GM15510 (cell line): ENCODE measurements around the gene CLNK.

ENCODE experiments used
- POLR2A ChIP-seq: IDR thresholded peaks from 3 replicates; pipeline ENCODE4 v1.6.1; 2011; ENCODE audit warnings: borderline replicate concordance; ENCODE audit not compliant: insufficient read length; ENCODE audit errors: extremely low read depth

The CLNK gene

DNA sequence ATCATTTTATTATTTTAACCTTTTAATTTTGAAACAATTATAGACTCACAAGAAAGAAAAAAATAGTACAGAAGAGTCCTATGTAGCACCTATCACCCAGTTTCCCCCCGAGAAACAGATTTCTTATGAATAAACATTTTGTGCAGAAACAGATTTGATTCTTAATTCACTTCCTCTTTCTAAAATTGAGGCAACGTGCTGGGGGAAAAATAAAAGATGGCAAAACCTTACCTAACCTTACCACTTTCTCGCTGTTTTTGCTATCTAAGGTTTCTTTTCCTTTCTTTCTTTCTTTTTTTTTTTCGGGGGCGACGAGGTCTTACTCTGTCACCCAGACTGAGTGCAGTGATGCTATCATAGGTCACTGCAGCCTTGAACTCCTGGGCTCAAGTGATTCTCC is 4.3 kb upstream of the CLNK start:
- TF ChIP-seq POLR2A = no peak

DNA sequence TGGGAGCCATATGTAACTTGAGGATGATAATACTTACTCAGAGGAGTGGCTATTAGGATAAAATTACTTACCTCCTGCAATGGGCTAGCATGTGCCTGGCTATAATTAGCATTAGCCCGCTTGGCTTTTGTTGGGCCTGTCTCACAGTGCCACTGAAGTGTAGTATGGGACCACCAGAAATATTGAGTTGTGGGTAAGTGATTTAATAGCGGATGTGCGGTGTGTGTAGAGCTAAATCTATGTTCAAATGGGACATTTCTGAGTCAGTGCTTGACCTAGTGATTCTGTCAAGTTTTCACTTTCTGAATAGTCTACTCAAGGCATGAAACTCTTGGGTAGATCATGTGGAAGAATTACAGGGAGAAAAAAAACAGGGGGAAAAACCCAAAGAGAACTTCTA is 3.5 kb upstream of the CLNK start:
- TF ChIP-seq POLR2A = no peak

DNA sequence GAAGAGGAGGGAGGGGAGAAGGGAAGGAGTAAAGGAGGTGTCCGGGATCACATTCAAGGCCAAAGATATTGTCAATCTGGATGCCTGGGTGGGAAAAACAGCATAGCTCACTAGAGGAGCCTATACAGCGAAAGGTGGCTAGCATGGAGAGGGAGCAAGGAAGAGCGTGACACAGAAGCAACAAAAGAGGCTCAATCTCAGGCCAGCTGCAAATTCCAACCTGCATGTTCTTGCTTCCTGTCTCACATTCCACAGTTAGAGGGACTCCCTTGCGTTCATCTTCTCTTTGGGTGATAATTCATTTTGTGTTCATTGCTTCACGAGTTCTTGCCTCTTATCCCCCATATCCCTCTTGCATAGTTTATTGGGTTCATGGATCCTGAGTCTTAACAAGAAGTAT is 3.0 kb upstream of the CLNK start:
- TF ChIP-seq POLR2A = no peak

DNA sequence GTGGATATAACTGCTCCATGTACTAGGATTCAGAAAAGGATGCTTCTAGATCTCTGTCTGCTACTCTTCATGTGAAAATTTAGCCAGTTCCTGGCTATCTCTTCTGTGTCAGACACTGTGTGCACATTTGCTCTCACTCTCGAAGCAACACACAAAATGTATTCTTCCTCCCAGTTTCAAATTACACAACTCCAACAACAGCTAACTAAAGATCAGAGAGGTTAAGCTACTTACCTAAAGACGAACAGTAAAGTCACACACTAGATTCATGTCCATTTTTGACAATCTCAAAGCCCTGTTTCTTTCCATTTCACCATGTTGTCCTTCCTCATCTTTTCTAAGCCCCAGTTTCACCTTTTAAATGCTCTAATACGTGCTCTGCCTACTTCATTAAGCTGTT is 2.2 kb downstream of the CLNK start:
- no peak for TF ChIP-seq POLR2A

DNA sequence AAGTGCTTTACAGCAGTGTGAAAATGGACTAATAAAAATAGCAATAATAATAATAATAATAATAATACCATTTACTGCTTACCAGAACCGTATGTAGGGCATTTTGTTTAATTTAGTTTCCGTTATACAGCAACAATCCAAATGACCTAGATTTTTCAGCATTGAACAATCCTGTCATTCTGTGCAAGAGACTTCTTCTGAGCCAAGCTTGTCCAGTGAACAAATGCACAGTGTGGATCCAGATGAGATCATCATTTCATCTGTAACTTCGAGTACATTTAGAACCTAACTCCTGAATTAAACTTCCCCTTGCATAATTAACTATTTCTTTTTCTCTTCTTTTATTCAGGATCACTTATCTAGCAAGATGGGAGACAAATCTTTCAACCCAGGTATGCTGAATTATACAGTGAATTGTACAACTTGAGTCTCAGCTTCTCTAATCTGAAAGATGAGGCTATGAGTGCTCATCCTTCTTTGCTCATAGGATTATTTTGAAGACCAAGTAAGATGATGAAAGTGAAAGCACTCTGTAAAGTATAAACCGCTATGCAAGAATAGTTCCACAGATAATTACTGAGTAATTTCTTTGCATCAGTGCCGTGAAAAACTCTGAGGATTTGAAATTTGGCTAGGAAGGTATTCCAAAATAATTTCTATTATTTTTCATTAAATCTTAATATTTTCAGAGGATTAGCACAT is 6.6 kb downstream of the CLNK start:
- TF ChIP-seq POLR2A = no peak

DNA sequence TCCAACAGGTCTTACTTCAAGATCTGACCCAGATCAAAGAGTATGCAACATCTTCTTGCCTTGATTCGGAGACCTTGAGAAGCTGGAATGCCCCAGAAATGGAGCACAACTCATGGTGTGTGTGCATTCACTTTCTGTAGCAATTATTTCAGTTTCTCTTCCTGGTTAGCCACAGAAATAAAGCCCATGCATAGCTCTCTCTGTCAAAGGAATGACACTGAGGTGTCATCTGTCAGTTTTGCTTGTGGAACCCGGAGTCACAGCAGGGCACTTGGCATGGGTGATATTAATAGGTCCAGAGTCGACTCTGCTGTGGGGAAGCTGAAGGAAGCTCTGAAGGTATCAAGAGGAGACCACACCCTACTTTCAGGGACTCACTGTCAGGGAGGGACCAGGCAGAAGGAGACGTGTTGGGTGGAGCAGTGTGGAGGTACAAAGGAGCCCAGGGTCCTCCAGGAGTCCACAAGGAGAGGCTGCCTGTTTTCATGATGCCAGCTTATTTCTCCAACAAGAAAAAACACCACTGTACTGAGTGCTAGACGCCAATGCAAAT is 10.7 kb downstream of the CLNK start:
- TF ChIP-seq POLR2A = no peak

DNA sequence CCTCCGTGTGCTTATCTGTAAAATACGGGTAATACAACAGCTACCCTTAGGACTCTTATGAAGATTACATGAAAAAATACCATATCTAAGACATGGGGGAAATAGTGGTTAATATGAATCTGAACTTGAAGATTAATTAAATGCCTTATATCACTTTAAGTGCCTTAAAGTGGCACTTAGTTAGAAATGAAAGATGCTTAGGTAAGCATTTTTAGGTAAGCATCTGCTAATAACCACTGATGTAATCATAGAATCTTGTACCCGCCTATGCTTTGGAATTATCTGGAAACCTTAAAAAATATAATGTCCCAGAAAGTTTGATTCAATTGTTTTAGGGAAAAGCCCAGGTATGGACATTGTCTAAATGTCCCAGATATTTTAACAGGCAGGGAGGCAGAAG is 12.2 kb downstream of the CLNK start:
- no peak for TF ChIP-seq POLR2A

DNA sequence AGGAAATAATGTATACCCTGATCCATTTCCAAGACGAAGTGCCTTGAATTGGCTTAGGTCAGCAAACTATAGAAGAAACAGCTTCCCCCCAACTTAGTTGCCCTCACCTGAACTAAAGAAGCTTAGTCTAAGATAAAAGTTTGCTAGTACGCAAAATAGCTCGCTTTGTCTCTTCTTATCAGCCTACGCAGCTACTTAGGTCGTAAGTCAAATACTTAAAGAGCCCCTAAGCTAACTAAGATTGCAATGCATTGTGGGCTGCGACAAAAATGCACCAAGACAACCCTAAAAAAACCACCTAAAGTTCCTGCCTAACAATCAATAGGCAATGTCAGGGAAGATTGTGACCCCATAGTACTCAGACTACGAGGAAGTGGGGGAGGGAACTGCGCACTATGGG is 12.8 kb downstream of the CLNK start:
- no peak for TF ChIP-seq POLR2A

DNA sequence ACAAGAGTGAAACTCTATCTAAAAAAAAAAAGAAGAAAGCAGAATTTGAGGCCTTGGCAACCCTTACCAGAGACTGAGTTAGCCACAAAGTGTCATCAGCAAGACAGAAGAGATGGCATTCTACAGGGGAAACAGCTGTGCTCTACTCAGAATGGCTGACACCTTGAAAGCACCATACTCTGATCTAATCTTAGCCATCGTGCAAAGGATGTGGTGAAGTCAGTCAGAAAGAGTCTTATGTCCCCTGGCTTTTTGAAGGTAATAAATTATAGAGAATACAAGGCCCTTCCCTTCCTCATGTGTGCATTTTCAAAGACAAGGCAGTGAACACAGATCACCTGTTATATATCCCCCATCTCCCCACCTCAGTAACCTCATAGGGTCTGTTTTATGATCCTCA is 13.2 kb downstream of the CLNK start:
- TF ChIP-seq POLR2A = no peak

DNA sequence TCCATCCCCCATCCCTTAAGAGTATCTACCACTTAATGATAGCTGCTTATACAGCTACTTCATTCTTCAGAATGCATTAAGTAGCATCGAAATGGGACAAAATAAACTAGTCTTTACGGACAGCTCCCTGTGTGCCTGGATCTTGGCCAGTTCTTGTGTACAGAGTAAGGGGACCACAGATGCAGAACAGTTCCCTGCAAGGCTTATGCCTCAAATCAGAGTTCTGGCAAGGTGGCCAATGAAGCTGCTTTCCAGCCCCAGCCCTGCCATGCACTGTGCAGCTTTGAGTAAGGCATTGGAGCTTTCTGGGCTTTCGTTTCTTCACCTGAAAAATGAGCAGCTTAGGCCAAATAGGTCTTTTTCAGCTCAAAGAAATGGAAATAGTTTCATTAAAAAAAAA is 14.2 kb downstream of the CLNK start:
- no peak for TF ChIP-seq POLR2A

DNA sequence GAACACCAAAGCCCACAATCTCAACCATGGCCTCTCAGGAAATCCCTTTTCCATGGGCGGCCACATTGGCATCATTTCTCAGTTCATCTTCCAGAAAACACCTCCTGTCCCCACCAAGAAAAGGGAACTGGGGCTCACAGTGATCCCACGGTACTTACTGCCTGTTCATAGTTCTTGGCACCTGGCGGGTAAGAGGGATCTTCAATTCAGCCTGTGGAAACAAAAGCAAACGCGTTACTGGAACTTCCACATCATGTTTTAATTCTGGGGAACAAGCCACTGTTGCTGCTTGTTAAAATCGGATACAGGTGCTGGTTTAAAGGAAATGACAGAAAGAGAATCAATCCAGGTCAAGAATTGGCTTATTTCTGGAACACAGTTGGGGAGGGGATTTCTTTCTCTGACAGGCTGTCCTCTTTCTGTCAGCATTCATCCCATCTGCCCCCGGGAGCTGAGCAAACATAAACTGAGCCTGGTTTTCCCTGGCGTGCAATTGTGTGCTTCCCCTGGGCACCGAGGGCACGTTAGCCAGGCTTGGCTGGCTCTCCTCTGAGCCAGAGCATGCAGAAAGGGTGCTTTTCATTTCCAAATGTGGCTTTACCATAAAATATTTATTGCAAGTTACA is 16.8 kb downstream of the CLNK start:
- TF ChIP-seq POLR2A = no peak

DNA sequence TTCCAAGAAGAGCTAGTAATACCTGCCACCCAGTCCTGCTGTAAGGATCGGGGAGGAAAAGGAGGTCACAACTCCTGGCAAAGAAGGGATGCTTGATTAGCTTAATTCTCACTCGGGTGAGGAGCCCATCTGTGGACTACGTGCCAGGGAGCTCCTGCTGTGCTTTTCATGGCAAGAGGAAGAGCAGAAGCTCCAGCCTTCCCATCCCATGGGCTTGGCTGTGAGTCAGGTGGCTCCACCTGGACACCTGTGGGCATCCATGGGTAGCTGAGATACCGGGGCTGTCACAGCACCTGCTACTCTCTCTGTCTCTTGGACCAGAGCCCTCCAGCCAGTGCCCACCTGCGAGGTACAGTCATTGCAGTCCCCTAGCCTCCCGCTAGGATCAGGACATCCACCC is 18.0 kb downstream of the CLNK start:
- no peak for TF ChIP-seq POLR2A

DNA sequence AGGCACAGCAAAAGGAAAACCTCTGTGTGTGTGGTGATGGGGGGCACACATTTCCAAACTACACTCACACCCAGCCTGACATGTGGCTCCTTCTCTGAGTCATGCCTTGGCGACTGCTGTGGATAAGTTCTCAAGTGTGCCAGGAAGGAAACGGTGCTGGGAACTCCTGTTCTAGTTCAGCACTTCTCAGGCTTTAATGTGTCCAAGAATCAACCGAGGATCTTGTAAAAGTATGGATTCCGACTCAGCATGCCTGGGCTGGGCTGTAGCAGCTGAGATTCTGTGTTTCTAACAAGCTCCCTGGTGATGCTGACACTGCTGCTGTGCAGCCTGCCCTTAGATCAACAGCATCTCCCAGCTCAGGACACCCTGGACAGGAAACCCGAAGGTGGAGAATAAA is 20.2 kb downstream of the CLNK start:
- no peak for TF ChIP-seq POLR2A

DNA sequence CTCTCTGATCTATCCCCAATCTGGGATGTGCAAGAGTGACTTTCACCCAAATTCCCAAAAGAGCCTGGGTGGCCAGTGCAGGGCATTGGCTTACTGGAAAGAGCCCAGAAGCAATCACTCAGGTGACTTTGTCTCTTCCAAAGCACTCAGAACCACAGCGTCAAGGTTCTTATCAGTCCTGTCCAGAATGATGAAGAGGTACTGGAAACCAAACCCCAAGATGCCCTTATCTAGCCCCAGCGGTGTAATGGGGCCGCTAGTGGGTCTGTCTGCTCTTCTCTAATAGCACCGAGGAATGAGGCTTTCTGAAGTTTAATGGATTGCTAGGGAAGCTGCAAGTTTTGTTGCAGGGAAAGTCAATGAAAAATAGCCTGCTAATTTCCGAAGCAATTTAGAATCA is 21.6 kb downstream of the CLNK start:
- no peak for TF ChIP-seq POLR2A

DNA sequence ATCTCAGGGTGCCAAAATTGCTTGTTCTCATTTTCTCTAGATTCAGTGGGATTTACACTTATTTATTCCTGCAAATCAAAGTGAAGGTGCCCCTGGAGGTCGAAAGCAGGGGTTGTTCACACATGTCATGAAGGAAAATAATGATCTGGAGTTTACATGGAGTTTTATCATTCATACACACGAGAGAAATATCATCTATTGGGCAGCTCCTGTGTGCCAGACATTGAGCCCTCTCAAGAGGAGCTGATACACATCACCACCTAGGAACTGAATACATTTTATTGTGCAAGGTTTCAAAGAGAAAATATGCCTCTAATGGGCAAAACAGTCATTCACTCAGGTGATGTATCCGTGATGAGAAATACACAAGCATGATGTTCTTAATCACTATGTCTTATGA is 23.5 kb downstream of the CLNK start:
- TF ChIP-seq POLR2A = no peak

DNA sequence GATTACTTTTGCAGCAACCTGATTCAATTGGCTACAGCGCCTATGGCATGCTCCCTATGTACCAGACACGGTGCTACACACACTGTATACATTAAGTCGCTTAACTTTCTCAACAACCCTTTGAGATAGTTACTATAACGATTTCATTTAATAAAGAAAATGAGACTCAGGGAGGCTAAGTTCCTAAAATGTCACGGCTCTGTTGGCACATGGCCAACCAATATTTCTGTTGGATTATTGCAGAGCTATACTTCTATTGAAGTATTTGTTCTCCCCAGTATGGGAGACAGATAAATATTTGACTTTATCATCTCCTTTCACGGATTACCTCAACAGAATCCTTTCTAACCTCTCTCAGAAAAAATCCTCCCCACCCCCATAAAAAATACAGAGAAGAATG is 25.3 kb downstream of the CLNK start:
- TF ChIP-seq POLR2A = no peak
